ENCODE data around the gene CCDC106. TPM values are rescaled to one million over a fixed set of nuclear protein-coding genes. Genes with fewer than 3 reads are reported as not detected.

The CCDC106 gene
- total RNA-seq, 1 experiment from 2014 or later, result 21.1 TPM

GRCh38 chr19:55623130-55623529, 24.9 kb upstream of the CCDC106 start (continued):
- no peak for TF ChIP-seq HMGXB4 (CRISPR knock-in tag; IDR thresholded peaks at IDR 0.05)
- no peak for TF ChIP-seq IRF1 (CRISPR knock-in tag; IDR thresholded peaks at IDR 0.05)
- no peak for TF ChIP-seq MXD4 (CRISPR knock-in tag; IDR thresholded peaks at IDR 0.05; ENCODE audit: borderline replicate concordance)

- H3K27me3 Mint-ChIP-seq (ENCODE audit: low read depth), result peaks cover 17% of the 10 kb centered on the region
- TF ChIP-seq SP1 (CRISPR knock-in tag; conservative IDR thresholded peaks at IDR 0.05) (no peak), ZNF281 (CRISPR knock-in tag; IDR thresholded peaks at IDR 0.05) (no peak), ZNF416 (CRISPR knock-in tag; IDR thresholded peaks at IDR 0.05) (no peak), ATF1 (CRISPR knock-in tag; IDR thresholded peaks at IDR 0.05) (no peak), PREB (CRISPR knock-in tag; IDR thresholded peaks at IDR 0.05; ENCODE audit: borderline replicate concordance) (no peak), E2F1 (CRISPR knock-in tag; IDR thresholded peaks at IDR 0.05) (no peak), TP53 (CRISPR knock-in tag; IDR thresholded peaks at IDR 0.05) (no peak), NFYB (CRISPR knock-in tag; conservative IDR thresholded peaks at IDR 0.05; ENCODE audit: low read depth) (no peak), ZNF263 (CRISPR knock-in tag; IDR thresholded peaks at IDR 0.05; ENCODE audit: low read depth) (no peak), ZBTB21 (CRISPR knock-in tag; IDR thresholded peaks at IDR 0.05; ENCODE audit: borderline replicate concordance) (no peak), MYBL2 (CRISPR knock-in tag; IDR thresholded peaks at IDR 0.05) (no peak)
- peaks cover 15% of the 10 kb centered on the region for H3K4me1 Mint-ChIP-seq
- 0 out of 2 replicates have a peak, but pooled peaks cover 3% of the 10 kb centered on the region for H3K9me3 Mint-ChIP-seq
- H3K36me3 Mint-ChIP-seq, result peaks cover 11% of the 10 kb centered on the region
- H3K4me3 Mint-ChIP-seq, result peak overlapping the region; percentile 76
- no peak for DNase-seq (ENCODE audit: low spot score)
- ATAC-seq, result no peak
- ChIA-PET POLR2A (interaction anchor here (1.5 to 2.6 kb wide), 2 partner anchors 17 to 19 kb away, joined by 6 to 10 read pairs; no protein-coding TSS in a partner anchor), CTCF (interaction anchor here (1.1 to 2.7 kb wide), 5 partner anchors 12 to 80 kb away, joined by 3 to 34 read pairs (median 9); partner anchors contain the start of genes FIZ1 and ZNF865)
- H3K27ac Mint-ChIP-seq, result peak overlapping the region; percentile 11; the same call in 1 of the 2 replicates
Observed at GRCh38 chr19:55623561-55623960, 24.5 kb upstream of the CCDC106 start.

Measured in WTC11 (cell line).